NAMALWA (cell line): ENCODE results near the gene KSR1.
A peak's percentile ranks its signal among the peaks of the same experiment; 100 is the strongest.

Source experiments
- DNase-seq: peaks from one replicate; pipeline ENCODE4 v3.0.0-alpha.2; 2015; ENCODE audit warnings: low spot score

KSR1 gene

GRCh38 chr17:27514595-27515413 is 58.6 kb downstream of the KSR1 start:
- DNase-seq: no peak

DNA sequence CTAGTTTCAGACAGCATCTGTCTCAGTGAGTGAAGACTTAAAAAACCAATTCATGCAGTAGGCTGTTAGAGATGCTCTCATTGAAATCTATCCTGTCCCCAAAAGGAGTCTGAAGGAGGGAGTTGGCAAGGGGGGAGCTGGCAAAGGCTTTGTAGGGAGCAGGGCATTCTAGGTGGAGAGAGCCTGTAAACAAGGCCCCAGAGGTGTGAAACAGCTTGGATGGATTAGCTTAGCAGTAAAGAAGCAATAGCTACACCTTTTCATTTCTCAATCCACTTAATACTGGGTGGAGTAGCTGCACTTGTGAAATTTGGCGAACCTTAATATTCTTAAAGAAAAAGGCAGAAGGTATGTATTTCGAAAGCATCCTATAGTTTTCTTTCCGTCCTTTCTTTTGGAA is 61.8 kb downstream of the KSR1 start:
- no peak for DNase-seq

GRCh38 chr17:27518545-27519521 is 62.6 kb downstream of the KSR1 start:
- DNase-seq: no peak

- no peak for DNase-seq
Observed at GRCh38 chr17:27519550-27519949, 63.3 kb downstream of the KSR1 start.

- no peak for DNase-seq
Observed at GRCh38 chr17:27520491-27521185, 64.4 kb downstream of the KSR1 start.

DNA sequence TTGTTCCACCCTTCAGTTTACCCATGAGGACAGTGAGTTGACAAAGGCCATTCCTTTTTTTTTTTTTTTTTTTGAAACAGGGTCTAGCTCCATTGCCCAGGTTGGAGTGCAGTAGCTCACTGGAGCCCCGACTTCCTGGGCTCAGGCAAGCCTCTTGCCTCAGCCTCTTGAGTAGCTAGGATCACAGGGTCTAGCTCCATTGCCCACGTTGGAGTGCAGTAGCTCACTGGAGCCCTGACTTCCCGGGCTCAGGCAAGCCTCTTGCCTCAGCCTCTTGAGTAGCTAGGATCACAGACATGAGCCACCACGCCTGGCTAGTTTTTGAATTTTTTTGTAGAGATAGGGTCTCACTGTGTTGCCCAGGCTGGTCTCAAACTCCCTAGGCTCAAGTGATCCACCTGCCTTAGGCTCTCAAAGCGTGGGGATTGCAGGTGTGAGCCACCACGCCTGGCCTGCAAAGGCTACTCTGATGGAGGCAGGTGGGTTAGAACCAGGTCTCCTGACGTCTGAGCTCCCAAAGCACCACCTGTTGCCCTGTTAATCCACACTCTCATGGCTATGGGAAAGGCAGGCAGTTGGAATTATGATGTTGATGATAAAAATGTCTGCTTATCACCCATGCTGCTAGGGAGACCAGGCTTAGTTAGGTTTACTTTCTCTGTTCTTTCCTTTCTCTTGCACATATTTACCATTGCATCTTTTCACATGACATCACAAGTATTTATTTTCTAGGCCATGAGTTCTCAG is 65.2 kb downstream of the KSR1 start:
- DNase-seq: no peak

DNA sequence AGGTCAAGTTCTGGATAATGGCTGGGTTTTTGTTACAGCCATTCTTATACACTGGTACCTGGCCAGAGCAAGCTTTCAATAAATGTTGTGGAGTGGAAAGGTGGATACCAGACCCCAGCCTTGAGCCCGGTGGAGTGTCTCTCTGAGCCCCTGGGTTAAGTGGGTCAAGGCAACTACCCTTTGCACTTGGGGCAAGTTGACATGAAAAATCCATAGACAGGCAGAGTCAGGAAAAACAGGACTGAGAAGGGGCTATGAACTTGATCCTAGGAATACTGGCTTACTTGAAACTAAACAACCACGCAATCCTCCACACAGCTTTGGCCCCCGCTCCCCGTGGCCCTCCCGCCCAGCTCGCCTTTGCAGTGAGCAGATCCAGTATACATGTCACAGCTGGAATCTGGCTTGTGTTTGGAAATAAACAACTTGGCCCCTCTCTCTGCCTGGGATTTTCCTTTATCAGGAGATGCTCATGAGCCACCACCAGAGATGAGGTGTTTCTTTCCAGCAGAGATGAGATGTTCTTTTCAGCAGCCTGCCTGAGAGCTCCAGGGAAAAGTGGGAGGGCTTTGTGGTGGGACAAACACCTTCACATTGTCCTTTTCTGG is 65.9 kb downstream of the KSR1 start:
- DNase-seq: no peak

DNA sequence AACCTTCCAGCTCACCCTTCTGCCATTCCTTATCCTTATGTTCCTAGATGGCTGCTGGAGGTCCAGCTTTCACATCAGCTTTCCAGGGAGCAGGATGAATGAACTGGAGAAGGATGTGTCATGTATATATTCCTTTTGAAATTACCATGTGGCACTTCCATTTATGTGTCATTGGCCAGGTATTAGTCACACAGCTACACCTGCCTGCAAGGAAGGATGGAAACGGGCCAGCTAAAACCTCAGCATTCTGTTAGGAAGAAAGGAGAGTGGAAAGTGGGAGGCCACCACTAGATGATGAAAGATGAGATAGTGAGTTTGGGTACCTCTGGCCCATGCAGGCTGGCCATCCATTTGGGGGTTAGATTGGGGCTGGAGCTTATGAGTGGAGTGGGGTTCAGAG is 67.5 kb downstream of the KSR1 start:
- DNase-seq: no peak

DNA sequence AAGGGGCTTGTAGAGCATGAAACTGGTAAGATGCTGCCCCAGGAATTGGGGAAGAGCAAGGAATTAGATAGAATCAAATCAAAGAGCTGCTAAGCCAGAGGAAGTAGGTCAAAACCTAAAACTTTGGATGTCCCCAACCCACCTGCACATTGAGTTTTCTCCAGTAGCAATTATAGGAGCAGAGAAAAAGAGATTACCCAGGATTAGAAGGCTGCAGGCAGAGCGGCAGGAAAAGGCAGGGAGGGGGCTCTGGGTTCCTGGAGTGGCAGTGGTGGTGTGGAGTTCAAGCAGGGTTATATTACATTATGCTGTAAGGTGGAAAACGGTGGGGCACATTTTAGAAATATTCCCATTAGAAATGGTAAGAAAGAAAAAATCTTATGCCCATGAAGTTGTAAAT is 68.3 kb downstream of the KSR1 start:
- DNase-seq: no peak

DNA sequence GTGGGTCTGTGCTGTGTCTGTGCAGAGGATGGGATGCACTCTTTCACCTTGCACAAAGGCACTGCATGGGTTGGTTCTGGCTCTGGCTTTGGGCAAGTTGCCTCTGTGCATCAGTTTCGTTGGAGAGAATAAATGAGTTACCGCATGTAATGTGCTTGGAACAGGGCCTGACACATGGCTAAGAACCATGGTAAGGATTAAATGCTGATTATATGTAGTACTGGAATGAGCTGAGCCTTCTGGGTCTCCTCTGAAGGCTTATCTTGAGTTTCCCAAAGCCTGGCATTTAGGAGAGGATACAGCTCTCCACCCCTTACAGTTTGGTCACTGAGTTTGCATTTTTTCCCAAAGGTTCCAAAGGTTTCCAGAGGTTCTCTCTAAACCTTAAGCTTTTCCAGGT is 69.1 kb downstream of the KSR1 start:
- no peak for DNase-seq

DNA sequence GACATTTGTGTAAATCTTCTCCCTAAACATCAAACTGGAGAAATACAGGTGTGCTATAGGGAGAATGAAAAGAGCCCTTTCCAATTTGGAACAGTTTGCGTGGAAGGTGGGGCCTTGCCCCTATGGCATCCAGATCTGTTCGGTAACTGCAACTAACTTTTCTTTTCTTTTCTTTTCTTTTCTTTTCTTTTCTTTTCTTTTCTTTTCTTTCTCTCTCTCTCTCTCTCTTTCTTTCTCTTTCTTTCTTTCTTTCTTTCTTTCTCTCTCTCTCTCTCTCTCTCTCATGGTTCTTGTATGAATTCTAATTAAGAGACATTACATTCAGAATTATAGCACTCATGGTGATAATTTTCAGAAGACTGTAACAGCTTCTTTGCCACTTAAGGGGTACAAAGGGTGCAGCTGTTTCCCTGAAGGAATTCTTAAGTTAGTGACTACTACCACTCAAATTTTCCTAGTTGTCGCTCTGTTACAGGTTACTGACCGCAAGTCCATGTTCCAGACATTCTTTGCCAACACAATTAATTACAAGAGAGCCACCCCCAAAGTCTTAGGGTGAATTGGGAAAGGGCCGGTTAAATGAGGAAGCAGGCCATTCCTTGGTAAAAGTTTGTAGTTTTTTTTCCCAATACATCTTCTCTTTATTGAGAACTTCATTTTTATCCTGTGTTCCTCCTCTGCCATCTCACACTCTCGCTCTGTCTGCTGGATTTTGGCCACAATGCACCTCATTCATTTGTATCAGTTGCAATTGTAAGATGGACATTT is 69.8 kb downstream of the KSR1 start:
- DNase-seq: no peak

DNA sequence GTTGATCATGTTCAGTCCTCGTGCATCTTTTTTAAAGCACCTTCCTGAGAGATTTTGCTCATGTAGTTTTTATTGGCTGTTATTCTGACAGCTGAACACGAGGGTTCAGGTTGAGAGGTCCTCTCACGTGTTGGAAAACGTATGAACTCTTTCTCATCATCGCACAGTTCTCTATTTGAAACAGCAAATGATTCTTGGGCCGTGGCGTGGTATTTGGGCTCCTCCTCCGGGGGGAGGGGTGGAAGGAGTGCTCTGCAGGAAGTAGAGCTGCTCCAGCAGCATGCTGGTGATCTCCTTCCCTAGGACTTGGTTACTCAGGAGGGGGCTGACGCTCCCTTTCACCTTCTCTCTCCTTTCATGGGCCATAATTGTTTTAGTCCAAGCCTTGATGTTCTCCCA is 70.4 kb downstream of the KSR1 start:
- peak; percentile 16 for DNase-seq

DNA sequence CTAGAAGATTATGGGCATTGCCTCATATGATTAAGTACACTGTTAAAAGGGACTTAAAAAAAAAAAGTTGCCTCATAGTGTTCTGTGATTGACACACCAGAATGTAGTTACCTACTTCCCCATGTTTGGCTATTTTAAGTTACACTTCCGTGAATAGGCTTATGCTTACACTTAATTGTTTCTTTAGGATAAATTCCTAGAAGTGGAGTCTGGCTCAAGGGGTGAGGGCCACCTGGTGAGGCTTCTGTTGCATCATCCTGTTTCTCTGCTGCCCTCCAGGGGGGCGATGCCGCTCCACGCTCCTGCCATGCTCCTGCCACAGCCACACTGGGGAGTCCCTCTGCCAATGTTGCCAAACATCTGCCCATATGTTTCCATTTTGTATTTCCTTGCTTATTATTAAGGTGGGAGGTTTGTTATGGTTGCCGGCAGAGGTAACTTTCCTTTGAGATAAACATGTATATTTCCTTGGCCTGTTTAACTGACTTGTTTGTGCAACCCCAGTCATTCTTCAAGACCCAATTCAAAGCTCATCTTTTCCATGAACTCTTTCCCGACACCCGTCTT is 73.1 kb downstream of the KSR1 start:
- no peak for DNase-seq

- no peak for DNase-seq
Observed at GRCh38 chr17:27530764-27531391, 74.6 kb downstream of the KSR1 start.

GRCh38 chr17:27531469-27531961 is 75.3 kb downstream of the KSR1 start:
- no peak for DNase-seq

GRCh38 chr17:27532269-27533263 is 76.3 kb downstream of the KSR1 start:
- no peak for DNase-seq

DNA sequence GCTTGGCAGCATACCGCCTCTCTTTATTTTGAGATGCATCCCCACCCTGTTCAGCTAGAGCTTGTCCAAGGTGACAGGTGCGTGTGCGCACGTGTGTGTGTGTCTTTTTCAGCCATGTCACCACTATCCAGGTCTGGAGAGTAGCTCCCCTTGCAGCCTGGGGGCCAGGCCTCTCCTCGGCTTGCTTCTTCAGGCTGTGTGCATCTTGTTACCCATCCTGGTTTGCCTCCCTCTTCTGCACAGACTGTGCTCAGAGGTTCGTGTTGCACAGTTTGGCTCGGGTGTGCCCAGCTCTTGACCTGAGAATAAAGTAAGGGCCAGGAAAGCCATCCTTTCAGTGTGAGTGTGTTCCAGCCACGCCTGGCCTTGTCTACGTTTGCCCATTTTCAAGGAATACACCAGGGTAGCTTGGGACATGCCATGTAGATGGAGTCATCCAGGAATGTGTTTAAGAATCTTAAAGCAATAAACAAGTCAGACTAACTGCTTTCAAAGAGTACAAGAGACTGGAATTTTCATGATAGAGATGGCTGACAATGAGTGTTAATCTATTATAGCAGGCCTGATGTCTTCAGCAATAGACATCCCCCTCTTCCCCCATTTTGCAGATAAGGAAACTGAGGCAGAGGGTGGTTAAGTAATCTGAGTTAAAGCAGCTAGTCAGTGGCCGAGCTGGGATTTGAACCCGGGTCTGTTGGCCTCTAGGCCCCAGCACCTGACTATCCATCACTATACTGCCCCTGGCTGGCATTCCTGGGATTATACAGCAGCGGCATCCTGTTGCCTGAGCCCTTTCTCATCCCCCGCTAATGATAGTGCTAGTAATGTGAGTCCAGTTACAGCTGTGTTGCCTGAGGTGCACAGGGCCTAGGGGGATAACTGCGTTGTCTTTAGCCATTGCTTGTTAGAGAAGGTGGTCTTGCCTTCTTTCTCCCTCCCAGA is 77.9 kb downstream of the KSR1 start:
- no peak for DNase-seq
